GM19025 (cell line): ENCODE measurements around the gene SMG6.
"Not testable (repeated sequence)": the region's sequence is repeated elsewhere in the genome, so short reads cannot be mapped to it uniquely, and the experiment has no call there.

Experiments
- ATAC-seq: cut with Tn5 transposase; IDR thresholded peaks from one replicate; pipeline ENCODE4 v1.9.1; 2021; ENCODE audit warnings: mild to moderate bottlenecking, low read depth, moderate library complexity; ENCODE audit not compliant: unreplicated experiment

The SMG6 gene

DNA sequence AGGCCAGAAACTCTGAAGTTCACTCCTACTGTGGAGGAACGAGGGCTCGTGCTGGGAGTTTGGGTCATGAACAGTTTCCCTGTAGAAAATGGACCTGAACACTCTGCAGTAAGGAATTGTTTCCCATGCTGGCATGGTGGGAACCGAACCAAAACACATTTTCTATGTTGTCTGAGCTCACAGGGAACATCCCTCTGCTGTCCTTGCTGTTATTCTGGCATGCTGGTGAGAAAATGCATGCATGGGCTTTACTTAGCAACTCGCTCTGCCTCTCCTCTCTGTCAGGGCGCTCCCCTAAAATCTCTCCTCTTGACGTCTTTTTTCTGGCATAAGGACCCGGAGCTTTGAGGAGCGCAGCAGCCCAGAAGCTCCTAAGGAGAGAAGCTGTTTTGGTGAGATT is 283.9 kb downstream of the SMG6 start:
- ATAC-seq: no peak

DNA sequence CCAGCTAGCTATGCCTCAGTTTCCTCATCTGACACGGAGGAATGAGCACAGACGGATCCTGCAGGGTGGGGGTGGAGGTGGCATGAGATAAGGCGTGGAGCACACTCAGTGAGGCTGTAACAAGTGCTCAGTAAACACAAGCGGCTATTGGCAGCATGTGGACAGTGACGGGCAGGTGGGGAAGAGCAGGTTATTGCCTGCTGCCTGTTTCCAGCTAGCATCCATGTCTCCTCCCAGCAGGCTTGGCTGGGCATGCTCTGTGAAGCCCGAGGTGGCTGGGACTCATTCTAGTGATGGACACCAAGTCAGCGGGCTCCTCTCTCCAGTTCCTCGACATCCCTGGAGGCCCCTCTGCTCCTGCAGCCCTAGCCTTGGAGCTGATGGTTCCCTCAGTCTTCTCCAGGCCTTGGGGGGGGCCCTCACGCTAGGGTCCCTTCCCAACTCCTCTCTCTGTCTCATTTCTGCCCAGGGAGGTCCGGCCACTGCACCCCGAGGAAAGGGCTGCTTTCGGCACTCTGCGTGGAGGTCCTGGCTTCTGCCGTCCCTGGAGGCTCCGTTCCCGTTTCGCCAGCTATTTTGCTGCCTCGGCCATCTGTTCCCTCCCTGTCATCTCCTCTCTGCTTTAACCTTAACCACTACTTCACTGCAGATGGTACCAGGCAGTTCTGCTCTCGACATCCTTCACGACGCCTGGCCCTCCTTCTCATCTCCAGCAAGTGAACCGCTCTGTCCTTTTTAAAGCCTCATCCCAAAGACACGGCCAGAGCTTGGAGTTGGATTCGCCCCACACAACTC is 284.7 kb downstream of the SMG6 start:
- ATAC-seq: no peak

GRCh38 chr17:2017274-2017941 is 286.2 kb downstream of the SMG6 start:
- no peak for ATAC-seq

GRCh38 chr17:2016494-2016893 is 287.1 kb downstream of the SMG6 start:
- ATAC-seq: no peak

DNA sequence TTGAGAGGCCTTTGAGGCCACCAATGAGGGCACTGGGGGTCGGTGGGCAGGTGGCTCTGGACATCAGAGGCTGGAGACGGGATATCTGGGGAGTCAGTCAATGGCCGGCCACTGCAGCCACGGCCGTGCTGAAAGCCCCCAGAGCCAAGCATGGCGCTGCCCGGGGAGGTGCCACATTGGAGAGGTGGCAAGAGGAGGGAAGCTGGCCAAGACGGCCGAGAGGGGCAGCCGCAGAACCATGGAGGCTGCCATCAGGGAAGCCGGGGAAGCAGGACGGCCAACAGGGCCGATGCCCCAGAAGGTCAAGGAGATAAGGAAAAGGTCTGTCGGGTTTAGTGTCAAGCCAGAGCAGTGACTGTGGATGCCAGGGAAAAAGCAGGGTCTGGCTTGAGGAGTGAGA is 288.3 kb downstream of the SMG6 start:
- no peak for ATAC-seq

GRCh38 chr17:2013994-2014317 is 289.6 kb downstream of the SMG6 start:
- ATAC-seq: no peak

GRCh38 chr17:2013220-2013993 is 290.2 kb downstream of the SMG6 start:
- ATAC-seq: not testable (repeated sequence)

DNA sequence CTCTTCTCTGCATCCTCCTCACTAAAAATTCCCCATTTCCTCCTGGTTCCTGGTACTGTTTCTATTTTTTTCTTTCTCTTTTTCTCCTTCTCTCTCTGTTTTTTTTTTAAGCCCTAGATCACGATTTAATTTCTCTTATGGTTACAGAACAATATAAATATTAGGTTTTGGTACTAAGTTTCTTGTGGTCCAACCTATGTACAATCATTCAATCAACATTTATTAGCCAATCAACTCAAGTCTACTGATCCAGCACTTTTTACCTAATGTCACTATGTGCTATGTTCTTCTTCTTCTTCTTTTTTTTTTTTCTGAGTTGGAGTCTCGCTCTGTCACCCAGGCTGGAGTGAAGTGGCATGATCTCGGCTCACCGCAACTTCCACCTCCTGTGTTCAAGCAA is 291.1 kb downstream of the SMG6 start:
- ATAC-seq: no peak

DNA sequence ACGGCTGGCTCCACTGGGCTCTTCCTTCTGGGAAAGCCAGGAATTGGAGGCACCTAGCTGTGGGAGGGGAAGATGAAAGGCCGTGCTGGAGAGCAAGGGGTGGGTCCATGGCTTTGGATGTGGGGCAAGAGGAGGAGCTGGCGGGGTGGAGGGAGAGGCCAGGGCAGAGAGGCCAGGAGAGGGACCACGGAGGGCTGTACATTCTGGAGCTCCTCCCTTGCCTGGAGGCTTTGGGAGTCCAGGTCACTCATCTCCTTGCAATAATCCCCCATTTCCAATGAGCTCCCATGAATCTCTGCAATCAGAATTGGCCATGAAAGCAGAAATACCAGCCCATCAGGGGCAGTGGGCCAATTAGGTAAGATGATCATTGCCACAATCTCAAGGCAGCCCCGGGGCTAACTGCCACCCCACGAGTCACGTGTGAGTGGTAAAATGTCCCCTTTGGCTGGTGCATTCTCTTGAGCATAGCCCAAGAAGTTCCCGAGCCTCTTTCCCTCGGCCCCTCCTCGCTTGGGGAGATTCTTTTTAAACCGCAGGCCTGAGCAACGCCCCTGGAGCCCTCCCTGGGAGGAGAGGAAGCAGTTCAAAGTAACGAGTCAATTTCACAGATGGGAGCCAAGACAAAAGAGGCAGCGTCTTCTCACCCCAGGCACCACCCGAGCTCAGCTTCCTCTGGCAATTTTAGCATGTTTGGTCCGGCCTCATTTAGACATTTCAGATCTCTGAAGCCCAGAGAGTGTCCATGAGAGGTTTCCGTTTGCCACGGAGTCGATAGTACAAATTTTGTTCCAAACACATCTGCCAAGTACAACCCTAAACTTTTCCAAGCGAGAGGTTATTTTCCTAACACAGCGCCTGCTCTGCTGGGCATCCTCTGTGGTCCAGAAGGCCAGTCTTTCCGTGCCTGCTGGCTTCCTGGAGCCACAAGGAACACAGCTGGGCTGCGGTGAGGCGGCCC is 291.9 kb downstream of the SMG6 start:
- ATAC-seq: no peak
